K562 (cell line): ENCODE measurements around the gene TCEA3. TPM values are rescaled to one million over a fixed set of nuclear protein-coding genes. Genes with fewer than 3 reads are reported as not detected.
A peak's percentile ranks its signal among the peaks of the same experiment; 100 is the strongest.

Experiments used
- ATAC-seq: fragments of 200-7000 bp; cut with Tn5 transposase; 3 replicates; pipeline ENCODE4 v1.9.1; 2020; ENCODE audit warnings: moderate library complexity
- BruUV-seq: library from RNA; stranded (reverse); fragments of 400-500 nt; replicated peaks from 2 replicates; lab custom pipeline; 2021; lab: Mats Ljungman, UMichigan
- CTCF ChIA-PET: fragments of 300-600 bp; formaldehyde crosslinking; extraction: SDS; loops from one replicate; lab custom pipeline; 2021; ENCODE audit warnings: low intra/inter-chr PET ratio; lab: Yijun Ruan, JAX
- POLR2A ChIA-PET: fragments of 300-600, 350-650 bp; sonication (Branson Sonifier 250); formaldehyde crosslinking; extraction: SDS; loops from one replicate; lab custom pipeline; 2021; ENCODE audit warnings: antibody characterized with exemption, inconsistent platforms; lab: Yijun Ruan, JAX
- DNase-seq, 4 experiments: peaks; one replicate each; pipeline versions ENCODE4 v3.0.0 to v3.0.0-alpha.2; 2011 to 2018; ENCODE audit warnings: low spot score in 3 of 4, mixed read lengths in 3 of 4; ENCODE audit errors: extremely low read depth in 1 of 4
- FAIRE-seq: peaks from 2 replicates; lab custom pipeline; 2011; peaks lifted over from hg19 to GRCh38; lab: Jason Lieb, UNC
- H2AFZ ChIP-seq: 2 replicates; pipeline ENCODE4 v1.6.0; 2011; ENCODE audit warnings: low read depth, low read length, control low read depth, inconsistent platforms
- H3K27ac ChIP-seq: fragments of 200-600 bp; 3 replicates; pipeline ENCODE4 v1.8.0; 2011; ENCODE audit warnings: low read depth, mild to moderate bottlenecking, control low read depth, inconsistent platforms, low read length, moderate library complexity, mixed read lengths; ENCODE audit errors: extremely low read depth
- H3K27me3 ChIP-seq, 2 experiments: fragments of 300-600 bp in 1 of 2; 2 replicates in 1 of 2; 3 replicates in 1 of 2; pipeline versions ENCODE4 v1.6.0 to v1.8.0; 2011; ENCODE audit warnings: inconsistent platforms in 2 of 2, low read length in 2 of 2, mild to moderate bottlenecking in 1 of 2, mixed read lengths in 1 of 2, moderate library complexity in 1 of 2; ENCODE audit not compliant: control insufficient read depth in 2 of 2, insufficient read depth in 2 of 2
- H3K36me3 ChIP-seq: fragments of 300-600 bp; 3 replicates; pipeline ENCODE4 v1.8.0; 2011; ENCODE audit warnings: mild to moderate bottlenecking, low read length, inconsistent platforms; ENCODE audit not compliant: control insufficient read depth, insufficient read depth
- H3K4me1 ChIP-seq, 2 experiments: fragments of 200-600 bp in 1 of 2; replicated peaks in 1 of 2; 2 replicates in 1 of 2; 3 replicates in 1 of 2; pipeline versions ENCODE4 v1.5.1 to v1.8.0; 2011; ENCODE audit warnings: inconsistent platforms in 2 of 2, low read length in 2 of 2, mild to moderate bottlenecking in 1 of 2, mixed read lengths in 1 of 2, moderate library complexity in 1 of 2; ENCODE audit not compliant: control insufficient read depth in 2 of 2, insufficient read depth in 2 of 2
- H3K4me2 ChIP-seq: 2 replicates; pipeline ENCODE4 v1.6.1; 2011; ENCODE audit warnings: low read length, control low read depth, inconsistent platforms, mixed read lengths; ENCODE audit not compliant: insufficient read depth
- H3K4me3 ChIP-seq: fragments of 200-600 bp; sonication (generic), shearing (Covaris generic); 2 replicates; pipeline ENCODE4 v1.5.1; 2016; ENCODE audit warnings: control low read depth, inconsistent platforms
- H3K79me2 ChIP-seq: fragments of 200-600 bp; 3 replicates; pipeline ENCODE4 v1.8.0; 2011; ENCODE audit warnings: low read length, inconsistent platforms; ENCODE audit not compliant: control insufficient read depth, insufficient read depth
- H3K9ac ChIP-seq, 2 experiments: 2 replicates each; pipeline versions ENCODE4 v1.6.0 to v1.6.1; 2011; ENCODE audit warnings: low read depth in 2 of 2, low read length in 2 of 2, control low read depth in 1 of 2, inconsistent platforms in 1 of 2, mild to moderate bottlenecking in 1 of 2, mixed read lengths in 1 of 2; ENCODE audit not compliant: insufficient read depth in 1 of 2
- H3K9me1 ChIP-seq: one replicate; pipeline ENCODE4 v1.6.0; 2011; ENCODE audit warnings: inconsistent platforms, mild to moderate bottlenecking, low read length, moderate library complexity; ENCODE audit not compliant: control insufficient read depth, insufficient read depth
- H3K9me3 ChIP-seq: replicated peaks from 2 replicates; pipeline ENCODE4 v1.5.1; 2011; ENCODE audit warnings: low read depth, low read length, inconsistent platforms; ENCODE audit not compliant: control insufficient read depth, insufficient read depth
- H4K20me1 ChIP-seq: replicated peaks from 2 replicates; pipeline ENCODE4 v1.6.1; 2011; ENCODE audit warnings: low read length, inconsistent platforms, mixed read lengths; ENCODE audit not compliant: control insufficient read depth, insufficient read depth
- NFATC3 ChIP-seq: fragments of 450-650 bp; IDR thresholded peaks from 2 replicates; pipeline ENCODE4 v1.6.1; 2017; ENCODE audit warnings: mild to moderate bottlenecking
- PYGO2 ChIP-seq: fragments of 450-650 bp; IDR thresholded peaks from 2 replicates; pipeline ENCODE4 v1.6.1; 2016; ENCODE audit warnings: mild to moderate bottlenecking, missing genetic modification characterization, moderate library complexity, missing compliant biosample characterization
- THRAP3 ChIP-seq: fragments of 450-650 bp; IDR thresholded peaks from 2 replicates; pipeline ENCODE4 v1.6.1; 2016; ENCODE audit warnings: mild to moderate bottlenecking, inconsistent platforms, borderline replicate concordance
- ZNF282 ChIP-seq: sonication (generic); formaldehyde crosslinking; IDR thresholded peaks from 2 replicates; pipeline ENCODE4 v1.8.1; 2023; ENCODE audit warnings: missing genetic modification reagents
- ZNF707 ChIP-seq: fragments of 250-450 bp; sonication (Bioruptor Pico); conservative IDR thresholded peaks from 2 replicates; pipeline ENCODE4 v1.8.0; 2022; ENCODE audit warnings: inconsistent platforms, mild to moderate bottlenecking, moderate library complexity
- WGBS: fragments of 100-300 bp; shearing (Covaris generic); methylation state at CpG from one replicate; pipeline ENCODE4 v1.1.6; 2016; ENCODE audit warnings: low coverage, mixed read lengths; ENCODE audit not compliant: insufficient coverage; ENCODE audit errors: missing lambda C conversion rate; 5-methylcytosine and 5-hydroxymethylcytosine counted together
- in situ Hi-C: fragments of 300-500 bp; cut with MboI; formaldehyde crosslinking; loops from 4 replicates; pipeline ENCODE4 v1.15.0; 2018; ENCODE audit warnings: inconsistent platforms, mixed read lengths
- intact Hi-C: fragments of 100-400 bp; cut with micrococcal nuclease; formaldehyde crosslinking; loops from 2 replicates; pipeline ENCODE4 v1.14.2; 2022
- polyA plus RNA-seq, 8 experiments: library from polyadenylated mRNA; depleted of rRNA in 4 of 8; stranded (reverse) in 5 of 8; unstranded in 3 of 8; fragments of >200 nt; fragmentation: Nextera tagmentation in 2 of 8; fragmentation: Illumina TruSeq in 1 of 8; extraction: Ambion mirVana in 2 of 8; extraction: Trizol in 1 of 8; gene quantifications; 2 replicates each; pipeline versions ENCODE4 v1.2.1 to v1.2.3, GENCODE V29; 2011 to 2014; ENCODE audit warnings: inconsistent platforms in 1 of 8, missing spikeins in 1 of 8
- total RNA-seq, 7 experiments: library from RNA; depleted of rRNA in 6 of 7; stranded (reverse); fragments of >200 nt in 6 of 7; fragmentation: Illumina TruSeq in 2 of 7; extraction: Trizol in 2 of 7; gene quantifications; 2 replicates each; pipeline versions ENCODE4 v1.2.1 to v1.2.3, GENCODE V29; 2011 to 2021; ENCODE audit warnings: low replicate concordance in 1 of 7
- TF ChIP-seq, protein P1 (sequence below): fragments of 250-450 bp; sonication (Bioruptor Pico); IDR thresholded peaks from 2 replicates; pipeline ENCODE4 v1.8.0; 2022; ENCODE audit warnings: inconsistent platforms
- TF ChIP-seq, protein P2 (sequence below): fragments of 250-450 bp; sonication (Bioruptor Pico); IDR thresholded peaks from 2 replicates; pipeline ENCODE4 v1.8.0; 2022; ENCODE audit warnings: moderate library complexity, mild to moderate bottlenecking, inconsistent platforms

The TCEA3 gene
- total and polyA plus RNA-seq, 9 of the 15 experiments (the other 6 are each of a cell fraction or from before 2014, with no cell fraction given) = 0.03 to 0.55 (median 0.36) TPM

DNA sequence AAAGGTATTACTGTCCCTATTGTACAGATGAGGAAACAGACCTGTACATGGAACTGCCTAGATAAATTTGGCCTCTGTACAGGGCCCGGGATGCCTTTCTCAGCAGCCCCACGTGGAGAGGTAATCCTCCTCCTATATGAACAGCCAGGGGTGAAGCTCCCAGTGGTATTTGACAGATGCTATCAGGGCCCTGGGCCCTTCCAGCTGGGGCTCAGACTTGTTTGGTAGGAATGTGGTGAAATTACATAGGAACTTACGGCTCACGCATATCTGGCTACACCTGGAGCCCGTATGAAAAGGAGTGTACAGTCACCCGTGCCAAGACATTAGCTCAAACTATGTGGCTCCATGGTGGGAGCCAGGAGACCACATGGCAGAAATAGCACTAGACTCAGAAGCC is 24.8 kb upstream of the TCEA3 start:
- FAIRE-seq = no peak
- no peak for DNase-seq
- Histone ChIP-seq H3K9me3 (no peaks in the 10 kb centered on the region), H3K79me2 (no peaks in the 10 kb centered on the region), H4K20me1 (no peaks in the 10 kb centered on the region), H3K27ac (no peak overlapping the region), H2AFZ (no peak overlapping the region), H3K36me3 (peaks cover 8% of the 10 kb centered on the region; the same call in 1 of the 3 replicates), H3K4me2 (no peak overlapping the region), H3K27me3 (no peaks in the 10 kb centered on the region), H3K9me1 (no peaks in the 10 kb centered on the region), H3K4me1 (peaks cover 8 to 10% of the 10 kb centered on the region in 2 experiments), H3K9ac (peak overlapping the region in 1 of 2 experiments; percentile 9; a peak in 1 of 4 replicates), H3K4me3 (no peak overlapping the region)
- POLR2A ChIA-PET = interaction anchor here (0.6 to 1.2 kb wide), 4 partner anchors 8 to 104 kb away, joined by 3 to 6 read pairs (median 5); no protein-coding TSS in a partner anchor
- no peak for ATAC-seq
- TF ChIP-seq ZNF282 (CRISPR knock-in tag) (no peak), PYGO2 (tag) (no peak), ZNF707 (CRISPR knock-in tag) (no peak), THRAP3 (no peak), NFATC3 (no peak)
- TF ChIP-seq, protein P1, sequence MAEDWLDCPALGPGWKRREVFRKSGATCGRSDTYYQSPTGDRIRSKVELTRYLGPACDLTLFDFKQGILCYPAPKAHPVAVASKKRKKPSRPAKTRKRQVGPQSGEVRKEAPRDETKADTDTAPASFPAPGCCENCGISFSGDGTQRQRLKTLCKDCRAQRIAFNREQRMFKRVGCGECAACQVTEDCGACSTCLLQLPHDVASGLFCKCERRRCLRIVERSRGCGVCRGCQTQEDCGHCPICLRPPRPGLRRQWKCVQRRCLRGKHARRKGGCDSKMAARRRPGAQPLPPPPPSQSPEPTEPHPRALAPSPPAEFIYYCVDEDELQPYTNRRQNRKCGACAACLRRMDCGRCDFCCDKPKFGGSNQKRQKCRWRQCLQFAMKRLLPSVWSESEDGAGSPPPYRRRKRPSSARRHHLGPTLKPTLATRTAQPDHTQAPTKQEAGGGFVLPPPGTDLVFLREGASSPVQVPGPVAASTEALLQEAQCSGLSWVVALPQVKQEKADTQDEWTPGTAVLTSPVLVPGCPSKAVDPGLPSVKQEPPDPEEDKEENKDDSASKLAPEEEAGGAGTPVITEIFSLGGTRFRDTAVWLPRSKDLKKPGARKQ (CRISPR knock-in tag) = no peak
- TF ChIP-seq, protein P2, sequence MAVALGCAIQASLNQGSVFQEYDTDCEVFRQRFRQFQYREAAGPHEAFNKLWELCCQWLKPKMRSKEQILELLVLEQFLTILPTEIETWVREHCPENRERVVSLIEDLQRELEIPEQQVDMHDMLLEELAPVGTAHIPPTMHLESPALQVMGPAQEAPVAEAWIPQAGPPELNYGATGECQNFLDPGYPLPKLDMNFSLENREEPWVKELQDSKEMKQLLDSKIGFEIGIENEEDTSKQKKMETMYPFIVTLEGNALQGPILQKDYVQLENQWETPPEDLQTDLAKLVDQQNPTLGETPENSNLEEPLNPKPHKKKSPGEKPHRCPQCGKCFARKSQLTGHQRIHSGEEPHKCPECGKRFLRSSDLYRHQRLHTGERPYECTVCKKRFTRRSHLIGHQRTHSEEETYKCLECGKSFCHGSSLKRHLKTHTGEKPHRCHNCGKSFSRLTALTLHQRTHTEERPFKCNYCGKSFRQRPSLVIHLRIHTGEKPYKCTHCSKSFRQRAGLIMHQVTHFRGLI (CRISPR knock-in tag) = no peak
- BruUV-seq = no TSS peak
- intact Hi-C loops = no loop called here
- in situ Hi-C loops = no loop called here
- CTCF ChIA-PET = no interaction called here
- WGBS = 58% methylated on average over 6 of the region's 6 CpGs
